Ammon's horn (tissue), 1 donor: Measurements from ENCODE around the gene CDH4.

ENCODE experiments used
- DNase-seq: peaks from one replicate; pipeline ENCODE4 v3.0.0-alpha.2; 2016; ENCODE audit warnings: low spot score

CDH4 gene

GRCh38 chr20:61754976-61755778 lies 503.1 kb downstream of the CDH4 start:
- no peak for DNase-seq

- DNase-seq, result no peak
Measured at GRCh38 chr20:61755971-61756845, 504.1 kb downstream of the CDH4 start.

- DNase-seq, result no peak
Measured at GRCh38 chr20:61756966-61757677, 505.1 kb downstream of the CDH4 start.

- DNase-seq, result no peak
Measured at GRCh38 chr20:61757678-61758563, 505.9 kb downstream of the CDH4 start.

GRCh38 chr20:61758564-61759200 lies 506.6 kb downstream of the CDH4 start:
- DNase-seq, result no peak

GRCh38 chr20:61759286-61760065 lies 507.4 kb downstream of the CDH4 start:
- no peak for DNase-seq

GRCh38 chr20:61760321-61760720 lies 508.3 kb downstream of the CDH4 start:
- DNase-seq, result peak; percentile 46

GRCh38 chr20:61760731-61761130 lies 508.7 kb downstream of the CDH4 start:
- peak; percentile 65 for DNase-seq

GRCh38 chr20:61761453-61762166 lies 509.5 kb downstream of the CDH4 start:
- DNase-seq, result no peak

- no peak for DNase-seq
Measured at GRCh38 chr20:61762167-61762710, 510.2 kb downstream of the CDH4 start.

- no peak for DNase-seq
Measured at GRCh38 chr20:61762886-61763739, 511.1 kb downstream of the CDH4 start.

- no peak for DNase-seq
Measured at GRCh38 chr20:61763740-61764400, 511.8 kb downstream of the CDH4 start.

- no peak for DNase-seq
Measured at GRCh38 chr20:61764471-61765025, 512.5 kb downstream of the CDH4 start.

- no peak for DNase-seq
Measured at GRCh38 chr20:61765081-61765870, 513.2 kb downstream of the CDH4 start.

GRCh38 chr20:61765871-61766654 lies 514.0 kb downstream of the CDH4 start:
- DNase-seq, result no peak
